ENCODE results near the gene RFESD. TPM values are rescaled to one million over a fixed set of nuclear protein-coding genes. Genes with fewer than 3 reads are reported as not detected.
"Not testable (repeated sequence)": the region's sequence is repeated elsewhere in the genome, so short reads cannot be mapped to it uniquely, and the experiment has no call there.

The RFESD gene
- total and polyA plus RNA-seq, 8 donors: 1.7 to 3.2 (median 2.0) TPM; not detected in 4

DNA sequence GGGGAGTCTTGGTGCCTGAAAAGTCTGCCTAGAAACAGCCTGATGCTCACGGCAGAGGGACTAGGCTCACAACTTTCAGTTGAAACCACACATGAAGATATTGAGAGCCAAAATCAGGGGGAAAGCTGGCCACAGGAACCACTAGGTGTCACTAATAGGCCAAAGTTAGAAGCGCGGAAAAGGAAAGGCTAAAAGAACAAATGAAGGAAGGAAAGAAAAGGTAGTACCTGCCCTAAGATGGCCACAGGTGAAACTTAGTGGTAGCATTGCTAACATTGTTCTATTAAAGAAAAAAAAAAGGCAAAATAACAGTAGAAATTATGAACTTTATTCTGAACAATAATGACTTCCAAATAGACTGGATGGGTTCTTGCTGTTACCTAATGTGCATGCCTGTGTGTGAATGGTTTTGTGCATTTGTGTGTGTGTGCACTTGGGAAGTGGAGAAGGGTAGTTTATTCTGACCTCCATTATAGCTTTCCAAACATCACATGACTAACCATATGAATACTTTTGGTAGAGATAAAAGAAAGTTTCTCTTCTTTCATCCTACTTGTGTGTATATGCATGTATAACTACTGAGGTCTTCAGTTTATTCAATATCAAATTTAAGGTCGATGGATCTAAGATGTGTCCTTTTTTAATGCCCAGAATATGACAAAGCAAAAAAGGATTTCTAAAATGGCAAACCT is 2.1 kb upstream of the RFESD start:
- Histone ChIP-seq H3K36me3 (no peaks in the 10 kb centered on the region), H3K27ac (peak overlapping the region; percentile 75 to 99 (median 96))

DNA sequence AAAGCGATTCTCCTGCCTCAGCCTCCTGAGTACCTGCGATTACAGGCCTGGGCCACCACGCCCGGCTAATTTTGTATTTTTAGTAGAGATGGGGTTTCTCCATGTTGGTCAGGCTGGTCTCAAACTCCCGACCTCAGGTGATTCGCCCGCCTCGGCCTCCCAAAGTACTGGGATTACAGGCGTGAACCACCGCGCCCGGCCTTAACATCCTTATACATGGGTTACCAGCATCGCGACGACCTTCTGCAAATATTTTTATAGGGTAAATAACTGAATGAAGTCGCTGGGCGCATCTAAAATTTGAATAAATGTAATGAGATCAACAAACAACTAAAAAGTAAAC is 380 bp upstream of the RFESD start:
- H3K4me1 ChIP-seq: peaks cover 17 to 45% (median 31%) of the 10 kb centered on the region in 4 donors
- intact Hi-C loops (cut with DNase I; ENCODE audit: low total_unique reads): loop anchor here (10.0 kb wide), 2 partner anchors 139 to 199 kb away; no protein-coding TSS in a partner anchor
- peak overlapping the region; percentile 38 to 53 (median 49) for H3K4me3 ChIP-seq
- not testable (repeated sequence) for H3K36me3 ChIP-seq, H3K27me3 ChIP-seq, DNase-seq, H3K9me3 ChIP-seq
- WGBS, 5 donors: 55 to 79% (median 66%) methylated on average over 15 to 17 of the region's 17 CpGs
- H3K27ac ChIP-seq: peak overlapping the region; percentile 95 to 99 (median 96)

More for the DNA sequence above, 2.1 kb upstream of the RFESD start:
- peak; percentile 64 to 83 for DNase-seq
- 11 to 19% (median 16%) methylated on average over 4 of the region's 4 CpGs for WGBS, 5 donors
- intact Hi-C loops (cut with DNase I; ENCODE audit: low total_unique reads): loop anchor here (10.0 kb wide), 2 partner anchors 140 to 200 kb away; no protein-coding TSS in a partner anchor
- Histone ChIP-seq H3K4me3 (no peak overlapping the region), H3K9me3 (no peaks in the 10 kb centered on the region), H3K27me3 (no peaks in the 10 kb centered on the region), H3K4me1 (peaks cover 17 to 54% (median 34%) of the 10 kb centered on the region in 4 donors)
- TF ChIP-seq, protein P1, sequence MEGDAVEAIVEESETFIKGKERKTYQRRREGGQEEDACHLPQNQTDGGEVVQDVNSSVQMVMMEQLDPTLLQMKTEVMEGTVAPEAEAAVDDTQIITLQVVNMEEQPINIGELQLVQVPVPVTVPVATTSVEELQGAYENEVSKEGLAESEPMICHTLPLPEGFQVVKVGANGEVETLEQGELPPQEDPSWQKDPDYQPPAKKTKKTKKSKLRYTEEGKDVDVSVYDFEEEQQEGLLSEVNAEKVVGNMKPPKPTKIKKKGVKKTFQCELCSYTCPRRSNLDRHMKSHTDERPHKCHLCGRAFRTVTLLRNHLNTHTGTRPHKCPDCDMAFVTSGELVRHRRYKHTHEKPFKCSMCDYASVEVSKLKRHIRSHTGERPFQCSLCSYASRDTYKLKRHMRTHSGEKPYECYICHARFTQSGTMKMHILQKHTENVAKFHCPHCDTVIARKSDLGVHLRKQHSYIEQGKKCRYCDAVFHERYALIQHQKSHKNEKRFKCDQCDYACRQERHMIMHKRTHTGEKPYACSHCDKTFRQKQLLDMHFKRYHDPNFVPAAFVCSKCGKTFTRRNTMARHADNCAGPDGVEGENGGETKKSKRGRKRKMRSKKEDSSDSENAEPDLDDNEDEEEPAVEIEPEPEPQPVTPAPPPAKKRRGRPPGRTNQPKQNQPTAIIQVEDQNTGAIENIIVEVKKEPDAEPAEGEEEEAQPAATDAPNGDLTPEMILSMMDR (IDR thresholded peaks at IDR 0.05): peak in 5 of 7 experiments; percentile 49 to 90 (median 73)
- TF ChIP-seq POLR2A (IDR thresholded peaks at IDR 0.05) (no peak), EP300 (IDR thresholded peaks at IDR 0.05) (no peak), POLR2AphosphoS5 (IDR thresholded peaks at IDR 0.05) (peak in 1 of 3 donors; percentile 51)

DNA sequence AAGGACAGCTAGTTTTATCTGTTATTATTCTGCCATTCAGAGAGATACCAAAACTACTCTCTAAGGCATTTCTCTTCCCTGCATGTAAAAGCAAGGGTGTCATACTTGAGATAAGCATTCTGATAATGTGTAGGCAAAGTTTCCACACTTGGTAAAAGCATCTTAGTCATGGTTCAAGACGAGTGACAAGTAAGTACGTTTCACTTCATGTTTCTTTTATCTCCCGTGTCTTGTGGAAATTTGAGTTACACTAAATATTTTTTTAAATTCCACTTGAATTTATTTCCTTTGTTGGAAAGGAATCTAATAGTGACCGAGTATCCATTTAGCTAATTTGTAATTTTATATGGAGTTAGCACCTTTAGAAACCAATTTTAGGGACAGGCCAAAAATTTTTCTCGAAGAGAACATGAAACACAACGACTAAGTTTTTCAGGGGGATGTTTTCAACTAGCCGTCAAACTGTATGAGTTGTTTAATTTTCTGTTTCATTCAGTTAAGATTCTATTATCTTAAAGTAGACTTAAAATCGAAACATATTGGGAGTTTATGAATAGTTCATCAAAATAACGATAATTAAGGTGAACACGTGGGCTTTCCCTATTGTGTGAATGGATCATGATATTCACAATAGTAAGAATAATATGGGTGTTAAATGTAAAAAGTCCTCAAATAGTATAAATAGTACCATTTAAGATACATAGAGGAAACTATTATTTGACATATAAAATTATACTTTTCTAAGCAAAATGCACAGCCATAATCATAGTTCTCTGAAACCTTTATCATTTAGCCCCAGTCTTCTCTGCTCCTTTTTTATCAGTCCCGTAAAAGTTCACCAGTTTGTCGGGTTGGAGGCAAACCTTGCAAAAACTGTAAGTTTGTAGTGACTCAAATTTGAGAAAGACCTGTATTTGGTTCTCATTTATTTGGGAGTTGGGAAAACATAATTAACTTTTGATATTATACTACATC is 1.6 kb downstream of the RFESD start:
- DNase-seq: peak in 1 of 2 donors; percentile 16
- Histone ChIP-seq H3K27ac (peak overlapping the region in 4 of 5 donors; percentile 95 to 99 (median 96)), H3K4me1 (peaks cover 12 to 33% (median 24%) of the 10 kb centered on the region in 4 donors), H3K9me3 (no peaks in the 10 kb centered on the region), H3K36me3 (peaks cover 0 to 8% (median 4%) of the 10 kb centered on the region in 4 donors), H3K4me3 (peak overlapping the region in 1 of 4 donors; percentile 46), H3K27me3 (no peaks in the 10 kb centered on the region)
- WGBS, 5 donors: 70 to 76% (median 72%) methylated on average over 12 of the region's 12 CpGs
- TF ChIP-seq POLR2AphosphoS5 (IDR thresholded peaks at IDR 0.05): peak in 2 of 3 donors; percentile 32 to 35
- no peak for TF ChIP-seq POLR2A (IDR thresholded peaks at IDR 0.05)
- intact Hi-C loops (cut with DNase I; ENCODE audit: low total_unique reads): loop anchor here (10.0 kb wide), 2 partner anchors 137 to 197 kb away; no protein-coding TSS in a partner anchor

DNA sequence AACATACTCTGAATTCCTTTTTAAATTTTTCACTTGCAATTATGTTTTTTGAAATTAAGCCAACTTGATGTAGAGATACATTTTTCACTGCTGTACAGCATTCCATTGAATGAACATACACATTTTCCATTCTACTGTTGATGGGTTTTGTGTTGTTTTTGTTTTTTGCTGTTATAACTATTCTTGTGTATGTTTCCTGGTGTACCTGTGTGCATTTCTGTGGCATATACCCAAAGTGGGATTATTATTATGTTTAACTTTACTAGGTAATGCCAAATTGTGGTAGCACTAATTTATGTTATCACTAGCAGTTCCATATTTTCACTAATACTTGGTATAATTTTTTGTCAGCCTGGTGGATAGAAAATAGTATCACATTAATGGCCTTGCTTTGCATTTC is 2.7 kb downstream of the RFESD start:
- Histone ChIP-seq H3K27ac (no peak overlapping the region), H3K4me3 (no peak overlapping the region), H3K4me1 (peaks cover 12 to 28% (median 20%) of the 10 kb centered on the region in 4 donors), H3K36me3 (peaks cover 0 to 13% (median 5%) of the 10 kb centered on the region in 4 donors), H3K27me3 (no peaks in the 10 kb centered on the region), H3K9me3 (no peaks in the 10 kb centered on the region)
- intact Hi-C loops (cut with DNase I; ENCODE audit: low total_unique reads): loop anchor here (10.0 kb wide), 2 partner anchors 136 to 196 kb away; no protein-coding TSS in a partner anchor
- no peak for DNase-seq
- TF ChIP-seq POLR2AphosphoS5 (IDR thresholded peaks at IDR 0.05): no peak
- no peak for TF ChIP-seq EP300 (IDR thresholded peaks at IDR 0.05)
- TF ChIP-seq POLR2A (IDR thresholded peaks at IDR 0.05): no peak
- TF ChIP-seq, protein P1 (IDR thresholded peaks at IDR 0.05): no peak

Data from stomach (tissue), 9 donors.